HG03460 (cell line): Measurements from ENCODE around the gene PEX19.
"Not testable (repeated sequence)": the region's sequence is repeated elsewhere in the genome, so short reads cannot be mapped to it uniquely, and the experiment has no call there.

Experiments
- ATAC-seq: cut with Tn5 transposase; IDR thresholded peaks from one replicate; pipeline ENCODE4 v1.9.1; 2021; ENCODE audit not compliant: unreplicated experiment

PEX19 gene

GRCh38 chr1:160284782-160285344 lies at the start of gene PEX19:
PEX19 (minus strand) TSS chr1:160285133; CDS start chr1:160285124, 9 bp downstream.
- ATAC-seq, result peak; percentile 97

- ATAC-seq, result no peak
Measured at GRCh38 chr1:160332516-160332915, 47.6 kb upstream of the PEX19 start.

- no peak for ATAC-seq
Measured at GRCh38 chr1:160330119-160330518, 45.2 kb upstream of the PEX19 start.

- ATAC-seq, result no peak
Measured at GRCh38 chr1:160328184-160328583, 43.3 kb upstream of the PEX19 start.

GRCh38 chr1:160326418-160326817 lies 41.5 kb upstream of the PEX19 start:
- ATAC-seq, result no peak

GRCh38 chr1:160325252-160325651 lies 40.3 kb upstream of the PEX19 start:
- no peak for ATAC-seq

- no peak for ATAC-seq
Measured at GRCh38 chr1:160322831-160323230, 37.9 kb upstream of the PEX19 start.

GRCh38 chr1:160315359-160315758 lies 30.4 kb upstream of the PEX19 start:
- no peak for ATAC-seq

- ATAC-seq, result no peak
Measured at GRCh38 chr1:160309571-160309970, 24.6 kb upstream of the PEX19 start.

- ATAC-seq, result no peak
Measured at GRCh38 chr1:160309185-160309557, 24.2 kb upstream of the PEX19 start.

GRCh38 chr1:160308451-160309184 lies 23.7 kb upstream of the PEX19 start:
- no peak for ATAC-seq

- ATAC-seq, result no peak
Measured at GRCh38 chr1:160307118-160307791, 22.3 kb upstream of the PEX19 start.

GRCh38 chr1:160300173-160300572 lies 15.2 kb upstream of the PEX19 start:
- ATAC-seq, result no peak

GRCh38 chr1:160296036-160296435 lies 11.1 kb upstream of the PEX19 start:
- no peak for ATAC-seq

GRCh38 chr1:160293020-160293968 lies 8.4 kb upstream of the PEX19 start:
- no peak for ATAC-seq

GRCh38 chr1:160291248-160292220 lies 6.6 kb upstream of the PEX19 start:
- ATAC-seq, result no peak

- ATAC-seq, result not testable (repeated sequence)
Measured at GRCh38 chr1:160287769-160288168, 2.8 kb upstream of the PEX19 start.

- ATAC-seq, result no peak
Measured at GRCh38 chr1:160285506-160285905, 573 bp upstream of the PEX19 start.

- ATAC-seq, result peak; percentile 9
Measured at GRCh38 chr1:160284220-160284781, 632 bp downstream of the PEX19 start.

GRCh38 chr1:160282807-160283206 lies 2.1 kb downstream of the PEX19 start:
- ATAC-seq, result no peak
